Measurements from ENCODE around the gene GLYATL3.

GLYATL3 gene

GRCh38 chr6:49514571-49515484 lies 15.1 kb downstream of the GLYATL3 start:
- ATAC-seq (no peak), DNase-seq (no peak)

- ATAC-seq, result no peak
- no peak for DNase-seq
Observed at GRCh38 chr6:49515485-49516146, 15.9 kb downstream of the GLYATL3 start.

- DNase-seq (no peak), ATAC-seq (no peak)
Observed at GRCh38 chr6:49516147-49516505, 16.4 kb downstream of the GLYATL3 start.

GRCh38 chr6:49517919-49518318 lies 18.2 kb downstream of the GLYATL3 start:
- no peak for DNase-seq

GRCh38 chr6:49519660-49520059 lies 19.9 kb downstream of the GLYATL3 start:
- no peak for ATAC-seq
- DNase-seq, result no peak

More at GRCh38 chr6:49517919-49518318, 18.2 kb downstream of the GLYATL3 start:
- no peak for ATAC-seq

GRCh38 chr6:49522710-49523593 lies 23.2 kb downstream of the GLYATL3 start:
- DNase-seq, result no peak
- no peak for ATAC-seq

- DNase-seq (no peak), ATAC-seq (no peak)
Observed at GRCh38 chr6:49523901-49524300, 24.2 kb downstream of the GLYATL3 start.

GRCh38 chr6:49524541-49524940 lies 24.8 kb downstream of the GLYATL3 start:
- no peak for ATAC-seq
- no peak for DNase-seq

GRCh38 chr6:49526598-49526997 lies 26.9 kb downstream of the GLYATL3 start:
- DNase-seq (no peak), ATAC-seq (no peak)

GRCh38 chr6:49527320-49527719 lies 27.6 kb downstream of the GLYATL3 start:
- DNase-seq, result no peak
- no peak for ATAC-seq

GRCh38 chr6:49528571-49528970 lies 28.8 kb downstream of the GLYATL3 start:
- ATAC-seq (no peak), DNase-seq (no peak)

- ATAC-seq (no peak), DNase-seq (no peak)
Observed at GRCh38 chr6:49530141-49530776, 30.5 kb downstream of the GLYATL3 start.

- no peak for DNase-seq
- peak; percentile 55 for ATAC-seq
Observed at GRCh38 chr6:49531774-49532569, 32.2 kb downstream of the GLYATL3 start.

- DNase-seq (no peak), ATAC-seq (no peak)
Observed at GRCh38 chr6:49535795-49536194, 36.1 kb downstream of the GLYATL3 start.

- DNase-seq (no peak), ATAC-seq (no peak)
Observed at GRCh38 chr6:49539102-49539501, 39.4 kb downstream of the GLYATL3 start.

GRCh38 chr6:49540614-49541013 lies 40.9 kb downstream of the GLYATL3 start:
- DNase-seq, result no peak

GRCh38 chr6:49541210-49541724 lies 41.5 kb downstream of the GLYATL3 start:
- DNase-seq (no peak), ATAC-seq (no peak)

More at GRCh38 chr6:49540614-49541013, 40.9 kb downstream of the GLYATL3 start:
- no peak for ATAC-seq

GRCh38 chr6:49541936-49542335 lies 42.2 kb downstream of the GLYATL3 start:
- no peak for DNase-seq
- ATAC-seq, result no peak

GRCh38 chr6:49543087-49543858 lies 43.5 kb downstream of the GLYATL3 start:
- ATAC-seq, result no peak

GRCh38 chr6:49546331-49546730 lies 46.6 kb downstream of the GLYATL3 start:
- no peak for DNase-seq
- ATAC-seq, result no peak

More at GRCh38 chr6:49543087-49543858, 43.5 kb downstream of the GLYATL3 start:
- DNase-seq, result no peak
